ENCODE data around the gene SRPX2. TPM values are rescaled to one million over a fixed set of nuclear protein-coding genes. Genes with fewer than 3 reads are reported as not detected.

Gene SRPX2
- total RNA-seq, 1 experiment from 2014 or later: 2.4 TPM

DNA sequence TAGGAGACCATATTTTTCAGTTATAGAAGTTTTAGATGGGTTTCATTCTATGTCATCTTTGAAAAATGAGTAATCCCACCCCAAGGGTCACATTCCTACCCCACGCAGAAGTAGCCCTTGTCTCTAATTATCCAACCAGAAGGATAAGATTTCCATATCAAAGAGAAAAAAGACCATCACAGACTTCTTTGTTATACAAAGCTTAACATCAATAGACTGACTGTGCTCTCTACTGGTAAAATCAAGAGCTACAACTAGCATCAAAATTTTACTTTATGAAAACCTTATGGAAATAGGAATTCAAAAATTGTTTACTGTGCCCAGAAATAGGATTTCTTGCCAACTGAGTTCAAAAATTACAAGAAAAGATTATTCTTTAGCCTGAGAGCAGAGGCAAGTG, 34.4 kb upstream of the SRPX2 start:
- H3K4me3 ChIP-seq (replicated peaks in 1 of 2; ENCODE audit: low read depth in 1 of 2, low read length in 2 of 2): no peak overlapping the region
- no peaks in the 10 kb centered on the region for H4K20me1 ChIP-seq (ENCODE audit: insufficient read depth)
- ChIA-PET CTCF (interaction anchor here (0.6 to 1.9 kb wide), 5 partner anchors 9 to 260 kb away, joined by 3 to 11 read pairs (median 5); no protein-coding TSS in a partner anchor), RAD21 (ENCODE audit: low non-redundant PET in 1 of 2, low total read pairs in 2 of 2, uncharacterized antibody in 2 of 2, unreplicated experiment in 2 of 2) (interaction anchor here in 1 of 2 experiments (1.0 kb wide), 1 partner anchor 162 kb away, joined by 4 read pairs; no protein-coding TSS in a partner anchor), POLR2A (no interaction called here)
- intact Hi-C loops (cut with micrococcal nuclease): no loop called here
- no peaks in the 10 kb centered on the region for H3K36me3 ChIP-seq (ENCODE audit: control insufficient read depth in 1 of 2, insufficient read depth in 2 of 2, low read length in 2 of 2)
- BruUV-seq (replicated peaks): no TSS peak
- H3K4me1 ChIP-seq (ENCODE audit: control insufficient read depth in 1 of 2, insufficient read depth in 2 of 2, low read length in 2 of 2): peaks cover 0 to 1% of the 10 kb centered on the region in 2 experiments; a peak in 1 of 4 replicates
- H2AFZ ChIP-seq (ENCODE audit: low read depth, low read length, poor library complexity, severe bottlenecking): no peak overlapping the region
- DNase-seq (ENCODE audit: low read depth, low spot score) (no peak), ATAC-seq (no peak)
- no peak overlapping the region for H3K9ac ChIP-seq (ENCODE audit: low read length)
- H3K9me2 ChIP-seq (ENCODE audit: insufficient read depth): no peaks in the 10 kb centered on the region
- TF ChIP-seq FOSL1 (IDR thresholded peaks at IDR 0.05; ENCODE audit: low read depth) (no peak), RAD21 (IDR thresholded peaks at IDR 0.05; ENCODE audit: low read depth) (peak; percentile 19; the same call in 1 of the 2 replicates), POLR2AphosphoS5 (IDR thresholded peaks at IDR 0.05; ENCODE audit: low read depth, low read length) (no peak)
- H3K27me3 ChIP-seq (ENCODE audit: insufficient read depth, low read length): no peaks in the 10 kb centered on the region
- H3K79me2 ChIP-seq (ENCODE audit: insufficient read depth, low read length): no peaks in the 10 kb centered on the region
- no peak overlapping the region for H3K27ac ChIP-seq (ENCODE audit: low read depth, low read length)
- H3K9me3 ChIP-seq (ENCODE audit: control insufficient read depth in 1 of 2, insufficient read depth in 1 of 2, low read depth in 1 of 2, low read length in 2 of 2): no peaks in the 10 kb centered on the region
- no peak overlapping the region for H3K4me2 ChIP-seq (ENCODE audit: low read length)

- DNase-seq (ENCODE audit: low read depth, low spot score): no peak
- peaks cover 0 to 9% of the 10 kb centered on the region in 2 experiments; a peak in 2 of 4 replicates for H3K4me1 ChIP-seq (ENCODE audit: control insufficient read depth in 1 of 2, insufficient read depth in 2 of 2, low read length in 2 of 2)
- H2AFZ ChIP-seq (ENCODE audit: low read depth, low read length, poor library complexity, severe bottlenecking): no peak overlapping the region
- H3K27ac ChIP-seq (ENCODE audit: low read depth, low read length): no peak overlapping the region
- intact Hi-C loops (cut with micrococcal nuclease): loop anchor here (10.0 kb wide), 1 partner anchor 97 kb away; no protein-coding TSS in a partner anchor
- H3K79me2 ChIP-seq (ENCODE audit: insufficient read depth, low read length): no peaks in the 10 kb centered on the region
- no peaks in the 10 kb centered on the region for H3K9me2 ChIP-seq (ENCODE audit: insufficient read depth)
- no peaks in the 10 kb centered on the region for H3K36me3 ChIP-seq (ENCODE audit: control insufficient read depth in 1 of 2, insufficient read depth in 2 of 2, low read length in 2 of 2)
- ATAC-seq: no peak
- H3K27me3 ChIP-seq (ENCODE audit: insufficient read depth, low read length): no peaks in the 10 kb centered on the region
- TF ChIP-seq FOSL1 (IDR thresholded peaks at IDR 0.05; ENCODE audit: low read depth): no peak
- TF ChIP-seq JUND (IDR thresholded peaks at IDR 0.05): no peak
- no peak for TF ChIP-seq CBX3 (IDR thresholded peaks at IDR 0.05; ENCODE audit: low read depth)
- no peak for TF ChIP-seq RAD21 (IDR thresholded peaks at IDR 0.05; ENCODE audit: low read depth)
- no peak for TF ChIP-seq ZNF274 (IDR thresholded peaks at IDR 0.05; ENCODE audit: low read depth, low read length)
- TF ChIP-seq TCF7L2 (IDR thresholded peaks at IDR 0.05; ENCODE audit: borderline replicate concordance, extremely low read depth, insufficient read depth, insufficient read length): no peak
- TF ChIP-seq ZFX (IDR thresholded peaks at IDR 0.05): no peak
- no peak for TF ChIP-seq SIN3A (IDR thresholded peaks at IDR 0.05; ENCODE audit: low read depth)
- TF ChIP-seq REST (IDR thresholded peaks at IDR 0.05; ENCODE audit: low read depth): no peak
- TF ChIP-seq ELF1 (IDR thresholded peaks at IDR 0.05; ENCODE audit: borderline replicate concordance, low read depth): no peak
- TF ChIP-seq POLR2AphosphoS5 (IDR thresholded peaks at IDR 0.05; ENCODE audit: low read depth, low read length): no peak
- TF ChIP-seq SP1 (IDR thresholded peaks at IDR 0.05; ENCODE audit: low read depth): no peak
- TF ChIP-seq YY1 (IDR thresholded peaks at IDR 0.05; ENCODE audit: extremely low read depth, insufficient replicate concordance, low read depth, low read length): no peak
- no peak for TF ChIP-seq EZH2phosphoT487 (IDR thresholded peaks at IDR 0.05; ENCODE audit: borderline replicate concordance)
- no peak for TF ChIP-seq CEBPB (IDR thresholded peaks at IDR 0.05; ENCODE audit: low read depth)
- TF ChIP-seq SRF (IDR thresholded peaks at IDR 0.05; ENCODE audit: low read depth): no peak
- no peak for TF ChIP-seq EZH2 (IDR thresholded peaks at IDR 0.05)
- TF ChIP-seq POLR2A (IDR thresholded peaks at IDR 0.05; ENCODE audit: borderline replicate concordance, extremely low read depth, insufficient read depth, insufficient read length): no peak
- no peak overlapping the region for H3K4me2 ChIP-seq (ENCODE audit: low read length)
- H4K20me1 ChIP-seq (ENCODE audit: insufficient read depth): no peaks in the 10 kb centered on the region
- RAD21 ChIA-PET (ENCODE audit: low non-redundant PET in 1 of 2, low total read pairs in 2 of 2, uncharacterized antibody in 2 of 2, unreplicated experiment in 2 of 2): no interaction called here
- CTCF ChIA-PET: no interaction called here
- no peak overlapping the region for H3K9ac ChIP-seq (ENCODE audit: low read length)
- H3K9me3 ChIP-seq (ENCODE audit: control insufficient read depth in 1 of 2, insufficient read depth in 1 of 2, low read depth in 1 of 2, low read length in 2 of 2): no peaks in the 10 kb centered on the region
- BruUV-seq (replicated peaks): no TSS peak
- POLR2A ChIA-PET: no interaction called here
- H3K4me3 ChIP-seq (replicated peaks in 1 of 2; ENCODE audit: low read depth in 1 of 2, low read length in 2 of 2): no peak overlapping the region
Observed at GRCh38 chrX:100611951-100612350, 32.0 kb upstream of the SRPX2 start.

Measured in HCT116 (cell line).